Endothelial cell of umbilical vein (primary cell): Measurements from ENCODE around the gene IPO5.

Source experiments
- CTCF ChIP-seq, 2 donors: IDR thresholded peaks; 1 replicate in 1 of 2; 2 replicates in 1 of 2; pipeline ENCODE4 v1.5.1; 2011; ENCODE audit warnings: low read length in 2 of 2, mild to moderate bottlenecking in 2 of 2, moderate library complexity in 2 of 2, control low read depth in 1 of 2, inconsistent platforms in 1 of 2, low read depth in 1 of 2; ENCODE audit not compliant: insufficient read depth in 1 of 2; ENCODE audit errors: extremely low read depth in 1 of 2
- EZH2 ChIP-seq: IDR thresholded peaks from 2 replicates; pipeline ENCODE4 v1.6.1; 2012; ENCODE audit warnings: borderline replicate concordance, low read depth, mild to moderate bottlenecking, moderate library complexity, low read length, inconsistent platforms; ENCODE audit not compliant: severe bottlenecking
- FOS ChIP-seq: IDR thresholded peaks from 2 replicates; pipeline ENCODE4 v1.6.1; 2011; ENCODE audit warnings: mild to moderate bottlenecking, low read length, moderate library complexity, borderline replicate concordance; ENCODE audit not compliant: insufficient read depth
- GATA2 ChIP-seq: IDR thresholded peaks from 2 replicates; pipeline ENCODE4 v1.7.0; 2011; ENCODE audit warnings: low read depth, mild to moderate bottlenecking, moderate library complexity, mixed read lengths, low read length; ENCODE audit not compliant: insufficient read length, insufficient read depth
- JUN ChIP-seq: IDR thresholded peaks from 2 replicates; pipeline ENCODE4 v1.6.1; 2011; ENCODE audit warnings: borderline replicate concordance, low read depth; ENCODE audit not compliant: insufficient read length, insufficient read depth
- MAX ChIP-seq: IDR thresholded peaks from 2 replicates; pipeline ENCODE4 v1.6.1; 2011; ENCODE audit not compliant: insufficient read depth, insufficient read length
- POLR2A ChIP-seq: IDR thresholded peaks from 2 replicates; pipeline ENCODE4 v1.6.1; 2012; ENCODE audit warnings: low read depth, mild to moderate bottlenecking, control low read depth, low read length
- POLR2AphosphoS5 ChIP-seq: IDR thresholded peaks from 2 replicates; pipeline ENCODE4 v1.6.1; 2012; ENCODE audit warnings: low read depth, mild to moderate bottlenecking, control low read depth, low read length, moderate library complexity; ENCODE audit not compliant: insufficient read depth

DNA sequence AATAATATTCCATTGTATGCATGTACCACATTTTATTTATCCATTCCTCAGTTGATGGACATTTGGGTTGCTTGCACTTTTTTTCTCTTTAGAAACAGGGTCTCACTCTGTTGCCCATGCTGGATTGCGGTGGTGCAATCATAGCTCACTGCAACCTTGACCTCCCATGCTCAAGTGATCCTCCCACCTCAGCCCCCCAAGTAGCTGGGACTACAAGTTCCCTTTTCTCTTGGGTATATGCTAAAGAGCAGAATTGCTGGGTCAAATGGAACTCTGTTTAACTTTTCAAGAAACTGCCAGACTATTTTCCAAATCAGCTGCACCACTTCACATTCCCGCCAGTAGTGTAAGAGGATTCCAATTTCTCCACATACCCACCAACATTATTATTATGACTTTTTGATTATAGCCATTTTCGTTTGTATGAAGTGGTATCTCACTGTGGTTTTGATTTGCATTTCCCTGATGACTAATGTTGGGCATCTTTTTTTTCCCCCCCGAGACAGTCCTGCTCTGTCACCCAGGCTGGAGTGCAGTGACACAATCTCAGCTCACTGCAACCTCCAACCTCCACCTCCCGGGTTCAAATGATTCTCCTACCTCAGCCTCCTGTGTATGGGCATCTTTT, 7.6 kb upstream of the IPO5 start:
- TF ChIP-seq EZH2 (no peak), POLR2AphosphoS5 (no peak), CTCF (IDR thresholded peaks at IDR 0.05; ENCODE audit: extremely low read depth in 1 of 2, insufficient read depth in 1 of 2, low read depth in 1 of 2, low read length in 2 of 2) (no peak), JUN (no peak), MAX (no peak), POLR2A (no peak), FOS (no peak), GATA2 (no peak)
